IMR-90 (cell line): ENCODE results near the gene KIFAP3.

Experiments
- BHLHE40 ChIP-seq: fragments of 150-350 bp; IDR thresholded peaks from 2 replicates; pipeline ENCODE4 v1.6.1; 2016; ENCODE audit warnings: mild to moderate bottlenecking, low read depth, low read length
- POLR2A ChIP-seq: IDR thresholded peaks from 2 replicates; pipeline ENCODE4 v1.6.1; 2012; ENCODE audit warnings: mild to moderate bottlenecking, low read depth, low read length

GRCh38 chr1:169974067-169974466, 100.4 kb downstream of the KIFAP3 start:
- TF ChIP-seq POLR2A (no peak), BHLHE40 (no peak)
